Erythroblast (primary cell): ENCODE data around the gene OR51B6.

Experiments used
- GATA1 ChIP-seq: IDR thresholded peaks from 2 replicates; pipeline ENCODE4 v1.6.1; 2011; ENCODE audit warnings: low read depth, mild to moderate bottlenecking, control low read depth, low read length, moderate library complexity
- POLR2A ChIP-seq: IDR thresholded peaks from 2 replicates; pipeline ENCODE4 v1.6.1; 2011; ENCODE audit warnings: mild to moderate bottlenecking, low read length

DNA sequence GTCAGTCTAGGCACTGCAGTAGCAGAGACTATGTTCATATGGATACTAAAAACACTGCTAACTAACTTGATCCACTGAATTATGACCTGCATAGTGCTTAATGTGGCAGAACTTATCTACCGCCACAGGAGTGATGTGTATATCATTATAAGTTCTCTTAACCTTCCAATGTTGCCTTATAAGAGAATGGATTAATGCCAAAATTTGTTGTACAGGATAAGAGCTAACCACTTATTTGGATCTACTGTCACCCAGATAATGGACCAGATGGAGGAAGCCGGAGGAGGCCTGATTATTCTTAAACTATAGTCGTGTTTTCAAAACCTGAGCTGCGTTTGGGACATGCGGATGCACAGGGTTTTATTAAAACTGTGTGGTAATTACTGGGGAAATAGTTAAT is 47.7 kb upstream of the OR51B6 start:
- TF ChIP-seq POLR2A = peak; percentile 22
- no peak for TF ChIP-seq GATA1
